GM15510 (cell line): Measurements from ENCODE around the gene ITPKB.

Experiments
- POLR2A ChIP-seq: IDR thresholded peaks from 3 replicates; pipeline ENCODE4 v1.6.1; 2011; ENCODE audit warnings: borderline replicate concordance; ENCODE audit not compliant: insufficient read length; ENCODE audit errors: extremely low read depth

Gene ITPKB

GRCh38 chr1:226738995-226739695 is at the start of gene ITPKB:
Gene ITPKB (minus strand): TSS chr1:226739282. CDS start chr1:226737458, 1,824 bp downstream.
- TF ChIP-seq POLR2A = peak; percentile 45

DNA sequence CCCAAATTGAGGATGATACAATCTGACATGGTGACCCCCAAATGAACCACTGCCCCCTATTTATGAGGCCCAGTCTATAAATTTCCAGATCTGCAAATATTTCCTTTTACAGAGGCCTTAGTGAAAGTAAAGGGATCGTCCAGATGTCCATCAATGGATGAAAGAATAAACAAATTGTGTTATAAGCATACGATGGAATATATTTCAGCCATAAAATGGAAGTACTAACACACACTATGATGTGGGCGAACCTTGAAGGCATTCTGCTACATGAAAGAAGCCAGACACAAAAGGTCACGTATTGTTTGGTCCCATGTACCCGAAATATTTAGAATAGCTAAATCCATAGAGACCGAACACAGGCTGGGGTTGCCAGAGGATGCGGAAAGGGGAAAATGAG is 48.6 kb upstream of the ITPKB start:
- no peak for TF ChIP-seq POLR2A

DNA sequence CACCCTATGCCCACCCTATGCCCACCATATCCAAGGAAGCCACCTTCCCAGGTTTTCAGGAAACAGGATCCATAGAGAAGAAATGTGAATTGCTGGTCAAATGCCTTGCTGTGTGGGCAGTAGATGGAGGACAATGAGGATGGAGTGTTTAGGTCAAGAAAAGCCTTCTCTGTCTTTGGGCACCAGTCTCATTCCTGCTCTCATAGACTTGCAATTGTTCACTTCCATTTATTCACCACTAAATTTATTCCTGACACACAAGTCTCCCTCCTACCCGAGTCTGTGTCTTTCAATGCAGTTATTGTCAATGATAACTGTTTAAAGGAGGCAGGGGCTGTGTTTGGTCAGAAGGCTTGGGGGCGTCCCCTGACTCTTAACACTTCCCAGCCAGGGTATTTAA is 48.0 kb upstream of the ITPKB start:
- no peak for TF ChIP-seq POLR2A

DNA sequence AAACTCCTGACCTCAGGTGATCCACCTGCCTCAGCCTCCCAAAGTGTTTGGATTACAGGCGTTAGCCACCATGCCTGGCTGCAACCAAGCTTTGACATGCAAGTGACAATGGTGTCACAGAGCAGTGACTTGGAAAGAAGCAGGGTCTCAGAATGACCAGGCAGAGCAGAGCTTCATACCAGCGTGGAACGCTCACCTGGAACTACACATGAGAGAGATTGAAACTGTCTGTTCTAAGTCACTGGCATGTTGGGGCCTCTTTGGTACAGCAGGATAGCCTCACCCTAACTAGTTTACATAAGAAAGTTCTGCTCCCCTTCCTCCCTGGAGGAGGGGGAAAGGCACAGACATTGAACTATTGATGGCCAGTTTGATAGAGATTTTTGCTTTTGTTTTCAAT is 47.5 kb upstream of the ITPKB start:
- no peak for TF ChIP-seq POLR2A

- TF ChIP-seq POLR2A = no peak
Observed at GRCh38 chr1:226785805-226786204, 46.7 kb upstream of the ITPKB start.

DNA sequence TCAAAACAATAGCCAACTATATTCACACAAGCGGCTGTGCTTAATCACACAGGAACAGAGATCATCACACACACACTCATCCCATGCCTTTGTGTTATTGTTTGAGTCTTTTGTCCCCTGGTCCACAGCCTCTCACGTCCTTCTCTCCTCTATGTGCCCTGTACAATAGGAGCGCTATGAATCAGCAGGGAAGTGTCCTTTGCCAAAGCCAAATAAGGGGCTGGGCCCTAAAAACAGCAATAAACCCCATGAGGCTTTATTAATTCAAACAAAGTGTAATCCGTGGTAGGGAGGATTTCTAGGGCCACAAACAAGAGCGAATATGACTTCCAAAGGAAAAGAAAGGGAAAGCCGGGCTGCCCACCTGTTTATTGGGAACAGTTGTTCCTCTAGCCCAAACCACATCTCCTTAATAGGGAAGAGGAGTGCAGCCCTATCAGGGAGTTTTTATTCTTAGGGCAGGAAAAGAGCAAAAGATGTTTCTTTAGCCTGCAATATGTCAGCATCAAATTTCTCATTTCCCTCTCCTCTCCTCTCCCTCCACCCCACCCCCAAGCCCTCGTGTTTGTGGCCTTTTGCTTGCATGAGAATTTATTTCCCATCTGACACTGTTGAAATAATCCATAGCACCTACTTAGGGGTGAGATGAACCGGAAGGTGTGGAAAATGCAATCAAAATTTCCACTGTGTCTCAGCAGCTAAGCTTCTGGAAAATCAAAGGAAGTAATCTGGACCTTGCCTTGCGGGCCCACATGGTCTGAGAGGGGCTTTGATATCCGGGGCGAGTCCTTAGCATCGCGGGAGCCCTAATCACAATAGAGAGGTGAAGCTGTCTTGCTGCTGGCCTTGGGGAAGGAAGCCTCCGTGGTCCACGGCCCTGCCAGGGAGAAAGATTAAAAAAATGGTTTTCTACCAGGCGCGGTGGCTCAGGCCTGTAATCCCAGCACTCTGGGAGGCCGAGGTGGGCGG is 45.3 kb upstream of the ITPKB start:
- no peak for TF ChIP-seq POLR2A

DNA sequence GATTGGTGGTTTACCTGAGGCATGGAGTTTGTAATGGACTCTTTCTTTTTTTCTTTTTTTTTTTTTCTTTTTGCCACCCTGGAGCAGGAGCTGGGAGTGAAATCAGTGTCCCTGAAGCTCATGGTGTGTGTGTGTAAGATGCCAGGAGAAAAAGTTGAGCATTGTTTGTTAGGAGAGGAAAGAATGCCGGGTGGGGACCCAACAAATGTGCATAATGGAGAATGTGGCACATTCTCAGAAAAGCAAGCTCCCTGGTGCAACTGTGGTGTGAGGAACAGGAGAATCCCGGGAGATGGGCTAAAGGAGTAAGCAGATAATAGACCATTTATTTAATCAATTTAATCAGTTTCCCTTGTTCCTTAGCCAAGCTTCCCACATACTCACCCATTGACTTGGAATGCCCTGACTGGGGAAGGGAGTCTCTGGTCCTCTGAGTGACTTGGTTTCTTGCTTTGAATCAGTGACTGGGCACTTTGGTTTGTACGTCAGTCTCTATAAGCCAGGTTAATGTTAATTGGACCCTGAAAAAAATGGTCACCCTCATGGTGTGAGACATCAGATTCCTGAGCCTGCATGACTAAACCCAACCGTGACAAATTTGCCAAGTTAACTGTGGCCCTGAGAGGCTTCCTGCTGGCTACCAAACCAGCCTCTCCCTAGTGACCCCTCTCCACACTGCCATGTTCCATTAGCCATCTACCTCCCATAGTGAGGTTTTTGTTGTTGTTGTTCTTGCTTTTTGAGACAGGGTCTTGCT is 43.9 kb upstream of the ITPKB start:
- no peak for TF ChIP-seq POLR2A

GRCh38 chr1:226781937-226782609 is 43.0 kb upstream of the ITPKB start:
- no peak for TF ChIP-seq POLR2A

DNA sequence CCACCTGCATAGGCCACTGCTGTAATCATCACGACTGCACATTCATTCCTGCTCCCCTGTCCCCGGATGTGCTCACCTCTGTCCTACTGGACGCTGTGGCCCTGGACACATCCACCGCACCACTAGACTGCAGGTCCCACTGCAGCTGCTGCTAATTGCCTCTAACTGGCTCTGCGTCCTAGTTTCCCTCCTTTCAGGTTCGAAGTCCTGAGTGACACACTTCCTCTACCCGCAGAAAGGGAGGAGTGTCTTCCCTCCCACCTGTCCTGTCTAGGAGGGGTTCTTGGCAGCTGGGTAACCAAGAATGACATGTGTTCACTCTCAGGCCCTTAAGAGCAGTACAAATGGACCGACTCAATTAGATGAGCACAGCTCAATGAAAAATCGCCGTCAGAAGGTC is 40.5 kb upstream of the ITPKB start:
- no peak for TF ChIP-seq POLR2A

DNA sequence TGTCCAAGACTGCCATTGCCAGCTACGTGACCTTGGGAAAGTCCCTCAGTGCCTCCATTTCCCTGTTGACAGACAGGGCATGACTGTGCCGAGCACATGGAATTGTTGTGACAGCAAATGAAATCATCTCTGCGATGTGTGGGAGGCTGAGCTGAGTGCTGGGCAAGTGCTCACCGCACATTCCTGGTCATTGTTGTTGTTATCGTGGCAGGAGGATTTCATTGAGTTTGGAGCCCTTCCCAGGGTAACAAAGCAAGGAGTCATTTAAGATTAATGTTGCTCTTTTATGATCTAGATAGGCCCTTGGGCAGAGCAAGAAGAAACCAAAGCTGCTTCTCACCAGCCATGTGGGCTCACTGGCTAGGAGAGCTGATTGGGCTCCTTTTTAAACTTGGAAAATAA is 39.6 kb upstream of the ITPKB start:
- TF ChIP-seq POLR2A = no peak

DNA sequence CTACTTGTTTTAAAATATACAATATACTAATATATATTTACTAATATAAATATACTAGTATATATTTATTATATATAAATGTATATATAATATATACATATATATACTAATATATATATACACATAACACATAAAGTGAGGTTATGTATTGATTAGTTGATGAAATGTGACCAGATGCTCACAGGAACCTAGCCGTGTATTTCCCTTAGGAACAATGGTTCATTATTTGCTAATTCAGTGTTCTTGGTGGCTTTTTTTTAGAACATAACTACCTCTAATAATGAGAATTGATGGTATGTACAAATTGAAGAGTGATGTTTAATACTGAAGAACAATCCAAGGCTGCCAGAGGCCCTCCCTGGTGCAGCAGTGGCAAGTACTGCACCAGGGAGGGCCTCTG is 37.9 kb upstream of the ITPKB start:
- TF ChIP-seq POLR2A = no peak

DNA sequence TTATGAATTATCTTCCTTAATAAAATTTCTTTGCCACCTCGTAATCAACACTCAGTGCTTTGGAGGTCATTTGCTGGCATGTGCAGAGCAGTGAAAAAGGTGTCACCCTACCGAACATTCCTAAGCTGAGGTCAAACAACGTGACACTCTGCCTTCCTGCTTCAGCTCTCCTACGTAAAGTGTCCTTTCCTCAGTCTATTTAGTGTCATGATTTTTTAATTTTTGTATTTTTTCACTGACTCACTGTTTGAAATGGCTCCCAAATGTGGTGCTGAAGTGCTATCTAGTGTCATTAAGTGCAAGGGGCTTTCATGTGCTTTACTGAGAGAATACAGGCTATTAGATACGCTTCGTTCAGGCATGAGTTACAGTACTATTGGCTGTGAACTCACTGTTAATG is 37.0 kb upstream of the ITPKB start:
- no peak for TF ChIP-seq POLR2A

DNA sequence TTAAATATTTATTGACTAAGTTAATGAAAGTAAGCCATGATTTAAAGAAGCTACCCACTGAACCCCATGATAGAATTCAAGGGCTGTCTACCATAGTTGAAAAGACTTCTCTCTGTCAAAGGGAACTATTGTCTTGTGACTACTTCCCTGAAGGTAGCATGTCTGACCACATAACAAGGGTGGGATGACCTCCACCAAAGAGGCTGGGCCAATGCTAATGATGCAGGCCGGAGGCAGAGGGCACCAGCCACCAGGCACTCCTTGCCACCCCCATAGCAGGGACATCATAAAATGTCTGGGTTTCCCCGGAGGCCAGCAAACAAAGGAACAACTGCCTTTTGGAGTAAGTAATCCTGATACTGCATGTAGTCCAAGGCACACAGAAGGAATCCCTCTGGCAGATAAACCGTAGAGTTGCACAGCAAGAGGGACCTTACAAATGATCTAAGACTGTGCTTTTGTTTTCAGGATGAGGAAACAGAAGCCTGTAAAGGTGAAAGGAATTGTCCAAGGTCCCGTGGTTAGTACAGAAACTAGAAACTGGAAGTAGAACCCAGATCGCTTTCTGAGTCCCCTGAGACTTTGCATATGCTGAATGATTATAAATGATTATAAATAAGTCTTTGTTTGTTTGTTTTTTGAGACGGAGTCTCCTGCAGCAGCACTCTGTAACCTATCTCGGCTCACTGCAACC is 33.5 kb upstream of the ITPKB start:
- TF ChIP-seq POLR2A = no peak

DNA sequence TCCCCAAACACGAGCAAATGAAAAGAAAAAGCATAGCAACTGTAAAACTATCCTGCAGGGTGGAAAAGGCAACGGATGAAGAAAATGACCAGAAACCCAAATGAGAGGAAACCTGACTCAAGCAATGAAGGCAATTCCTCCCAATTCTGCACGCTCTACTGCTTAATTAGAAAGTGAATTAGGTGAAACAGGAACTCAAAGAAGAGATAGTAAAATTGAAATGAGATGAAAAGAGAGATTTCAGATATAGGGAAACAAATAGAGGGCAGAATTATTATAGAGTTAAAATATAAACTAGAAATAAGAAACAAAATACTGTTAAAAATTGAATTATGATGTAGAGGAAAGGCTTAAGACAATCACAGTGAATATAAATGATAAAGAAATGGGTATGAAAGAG is 27.5 kb upstream of the ITPKB start:
- no peak for TF ChIP-seq POLR2A

DNA sequence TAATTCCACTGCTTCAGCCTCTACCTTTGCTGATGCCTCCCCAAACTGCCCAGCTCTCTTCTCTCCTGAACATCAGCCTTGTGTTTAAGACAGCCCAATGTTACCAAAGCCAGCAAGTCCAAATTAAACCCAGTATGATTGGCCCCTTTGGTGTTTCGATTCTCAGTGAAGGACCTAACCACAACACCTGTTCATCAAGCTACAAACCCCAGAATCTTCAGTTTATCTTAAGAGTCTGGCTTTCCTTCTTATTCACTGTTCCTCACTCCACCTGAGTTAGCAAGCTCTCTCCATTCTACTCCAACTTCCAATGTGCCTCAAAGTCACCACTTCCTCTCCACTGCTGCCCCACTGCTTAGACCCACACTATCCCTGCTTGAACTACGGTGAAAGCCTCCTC is 25.5 kb upstream of the ITPKB start:
- TF ChIP-seq POLR2A = no peak

DNA sequence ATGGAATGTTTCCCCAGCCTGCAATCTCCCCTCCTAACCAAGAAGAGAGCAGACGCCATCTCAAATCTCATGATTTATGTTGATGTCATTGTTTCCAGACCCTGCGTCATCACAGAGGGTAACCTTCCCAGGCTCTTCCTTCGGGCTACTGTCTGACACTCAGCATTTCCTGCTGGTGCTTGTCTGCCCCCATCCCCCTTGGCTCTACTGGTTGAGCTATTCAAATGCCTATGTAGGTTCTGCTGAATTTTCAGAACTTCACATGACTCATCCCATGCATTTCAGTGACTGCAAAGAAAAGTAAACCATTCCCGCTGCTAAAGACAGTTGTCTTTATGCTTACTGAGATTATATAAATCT is 24.8 kb upstream of the ITPKB start:
- no peak for TF ChIP-seq POLR2A
